WTC11 (cell line): Measurements from ENCODE around the gene LAMA5. TPM values are rescaled to one million over a fixed set of nuclear protein-coding genes. Genes with fewer than 3 reads are reported as not detected.

Experiments used
- ATAC-seq: fragments of 200-7000 bp; cut with Tn5 transposase; 2 replicates; pipeline ENCODE4 v1.10.0; 2021; ENCODE audit warnings: mild to moderate bottlenecking, moderate library complexity
- CTCF ChIA-PET: fragments of 300-600 bp; sonication (Branson Sonifier 250); formaldehyde crosslinking; loops from one replicate; lab custom pipeline; 2021; ENCODE audit warnings: antibody characterized with exemption; lab: Charles Lee
- POLR2A ChIA-PET: fragments of 350-600 bp; sonication (Branson Sonifier 250); formaldehyde crosslinking; loops from one replicate; lab custom pipeline; 2021; ENCODE audit warnings: antibody characterized with exemption; lab: Charles Lee
- DNase-seq: peaks from one replicate; pipeline ENCODE4 v3.0.0; 2021; ENCODE audit warnings: low spot score
- H3K27ac Mint-ChIP-seq: 2 replicates; pipeline ENCODE4 v1.8.0; 2021; ENCODE audit warnings: mixed read lengths
- H3K27me3 Mint-ChIP-seq: 2 replicates; pipeline ENCODE4 v1.8.0; 2021; ENCODE audit warnings: low read depth, mild to moderate bottlenecking, moderate library complexity, mixed read lengths
- H3K36me3 Mint-ChIP-seq: 2 replicates; pipeline ENCODE4 v1.8.0; 2021; ENCODE audit warnings: mixed read lengths
- H3K4me1 Mint-ChIP-seq: 2 replicates; pipeline ENCODE4 v1.8.0; 2022; ENCODE audit warnings: mixed read lengths
- H3K4me3 Mint-ChIP-seq: 2 replicates; pipeline ENCODE4 v1.8.0; 2021; ENCODE audit warnings: mild to moderate bottlenecking, moderate library complexity, mixed read lengths
- H3K9me3 Mint-ChIP-seq: 2 replicates; pipeline ENCODE4 v1.8.0; 2021; ENCODE audit warnings: mixed read lengths
- ATF1 ChIP-seq: sonication (generic); formaldehyde crosslinking; IDR thresholded peaks from 2 replicates; pipeline ENCODE4 v1.8.1; 2023; ENCODE audit warnings: mild to moderate bottlenecking, moderate library complexity, missing genetic modification reagents
- CBFB ChIP-seq: sonication (generic); formaldehyde crosslinking; IDR thresholded peaks from 2 replicates; pipeline ENCODE4 v1.8.1; 2022; ENCODE audit warnings: mild to moderate bottlenecking, low read depth, missing genetic modification reagents
- ESRRA ChIP-seq: sonication (generic); formaldehyde crosslinking; IDR thresholded peaks from 2 replicates; pipeline ENCODE4 v1.8.1; 2022; ENCODE audit warnings: mild to moderate bottlenecking, missing genetic modification reagents, borderline replicate concordance
- FOXJ3 ChIP-seq: sonication (generic); formaldehyde crosslinking; IDR thresholded peaks from 2 replicates; pipeline ENCODE4 v1.9.0; 2021; ENCODE audit warnings: missing genetic modification reagents, mild to moderate bottlenecking, borderline replicate concordance
- JAZF1 ChIP-seq: fragments of 250-450 bp; sonication (Bioruptor Pico); IDR thresholded peaks from 2 replicates; pipeline ENCODE4 v1.9.0; 2021; ENCODE audit warnings: moderate library complexity, mild to moderate bottlenecking, inconsistent platforms
- MYBL2 ChIP-seq: sonication (generic); formaldehyde crosslinking; IDR thresholded peaks from 2 replicates; pipeline ENCODE4 v1.8.1; 2023; ENCODE audit warnings: mild to moderate bottlenecking, moderate library complexity, missing genetic modification reagents
- OVOL2 ChIP-seq: fragments of 250-450 bp; sonication (Bioruptor Pico); IDR thresholded peaks from 2 replicates; pipeline ENCODE4 v1.9.0; 2021; ENCODE audit warnings: mild to moderate bottlenecking, borderline replicate concordance
- SMAD3 ChIP-seq: sonication (generic); formaldehyde crosslinking; IDR thresholded peaks from 2 replicates; pipeline ENCODE4 v1.8.0; 2022; ENCODE audit warnings: missing genetic modification reagents, mild to moderate bottlenecking, borderline replicate concordance
- SP1 ChIP-seq: sonication (generic); formaldehyde crosslinking; conservative IDR thresholded peaks from 2 replicates; pipeline ENCODE4 v1.8.1; 2022; ENCODE audit warnings: missing genetic modification reagents
- ZMAT4 ChIP-seq: fragments of 250-450 bp; sonication (Bioruptor Pico); IDR thresholded peaks from 2 replicates; pipeline ENCODE4 v1.9.0; 2021; ENCODE audit warnings: mild to moderate bottlenecking
- ZNF138 ChIP-seq: sonication (generic); formaldehyde crosslinking; conservative IDR thresholded peaks from 2 replicates; pipeline ENCODE4 v1.8.1; 2022; ENCODE audit warnings: mild to moderate bottlenecking, moderate library complexity, missing genetic modification reagents
- ZNF219 ChIP-seq: sonication (generic); formaldehyde crosslinking; IDR thresholded peaks from 2 replicates; pipeline ENCODE4 v1.8.0; 2023; ENCODE audit warnings: missing genetic modification reagents, mild to moderate bottlenecking, borderline replicate concordance
- ZNF281 ChIP-seq: sonication (generic); formaldehyde crosslinking; IDR thresholded peaks from 2 replicates; pipeline ENCODE4 v1.8.0; 2023; ENCODE audit warnings: mild to moderate bottlenecking, missing genetic modification reagents
- ZNF396 ChIP-seq: fragments of 250-450 bp; sonication (Bioruptor Pico); IDR thresholded peaks from 2 replicates; pipeline ENCODE4 v1.8.0; 2021; ENCODE audit warnings: mild to moderate bottlenecking, moderate library complexity, borderline replicate concordance
- ZNF671 ChIP-seq: fragments of 250-450 bp; sonication (Bioruptor Pico); IDR thresholded peaks from 2 replicates; pipeline ENCODE4 v1.8.0; 2021; ENCODE audit warnings: mild to moderate bottlenecking
- ZSCAN18 ChIP-seq: fragments of 250-450 bp; sonication (Bioruptor Pico); IDR thresholded peaks from 2 replicates; pipeline ENCODE4 v2.1.2; 2022; ENCODE audit warnings: mild to moderate bottlenecking, moderate library complexity
- total RNA-seq: library from RNA; stranded (reverse); gene quantifications from 3 replicates; pipeline ENCODE4 v1.2.3, GENCODE V29; 2021
- TF ChIP-seq, protein P1 (sequence below): sonication (generic); formaldehyde crosslinking; IDR thresholded peaks from 2 replicates; pipeline ENCODE4 v1.8.0; 2022; ENCODE audit warnings: mild to moderate bottlenecking, missing genetic modification reagents
- TF ChIP-seq, protein P2 (sequence below): fragments of 250-450 bp; sonication (Bioruptor Pico); IDR thresholded peaks from 2 replicates; pipeline ENCODE4 v1.9.0; 2021; ENCODE audit warnings: mild to moderate bottlenecking
- TF ChIP-seq, protein P3 (sequence below): sonication (generic); formaldehyde crosslinking; conservative IDR thresholded peaks from 2 replicates; pipeline ENCODE4 v1.8.1; 2022; ENCODE audit warnings: mild to moderate bottlenecking, missing genetic modification reagents

The LAMA5 gene
- total RNA-seq, 1 experiment from 2014 or later = 329 TPM

GRCh38 chr20:62403331-62403730 is 36.2 kb upstream of the LAMA5 start:
- ChIA-PET POLR2A (no interaction called here), CTCF (no interaction called here)
- TF ChIP-seq OVOL2 (CRISPR knock-in tag) (no peak), ESRRA (CRISPR knock-in tag) (no peak), CBFB (CRISPR knock-in tag) (no peak), ZNF671 (CRISPR knock-in tag) (no peak), ATF1 (no peak), JAZF1 (CRISPR knock-in tag) (no peak), SP1 (CRISPR knock-in tag) (no peak), ZNF219 (CRISPR knock-in tag) (no peak), ZMAT4 (CRISPR knock-in tag) (no peak), ZSCAN18 (CRISPR knock-in tag) (no peak), SMAD3 (CRISPR knock-in tag) (no peak), ZNF281 (CRISPR knock-in tag) (no peak), MYBL2 (CRISPR knock-in tag) (no peak), ZNF396 (CRISPR knock-in tag) (no peak)
- TF ChIP-seq, protein P1, sequence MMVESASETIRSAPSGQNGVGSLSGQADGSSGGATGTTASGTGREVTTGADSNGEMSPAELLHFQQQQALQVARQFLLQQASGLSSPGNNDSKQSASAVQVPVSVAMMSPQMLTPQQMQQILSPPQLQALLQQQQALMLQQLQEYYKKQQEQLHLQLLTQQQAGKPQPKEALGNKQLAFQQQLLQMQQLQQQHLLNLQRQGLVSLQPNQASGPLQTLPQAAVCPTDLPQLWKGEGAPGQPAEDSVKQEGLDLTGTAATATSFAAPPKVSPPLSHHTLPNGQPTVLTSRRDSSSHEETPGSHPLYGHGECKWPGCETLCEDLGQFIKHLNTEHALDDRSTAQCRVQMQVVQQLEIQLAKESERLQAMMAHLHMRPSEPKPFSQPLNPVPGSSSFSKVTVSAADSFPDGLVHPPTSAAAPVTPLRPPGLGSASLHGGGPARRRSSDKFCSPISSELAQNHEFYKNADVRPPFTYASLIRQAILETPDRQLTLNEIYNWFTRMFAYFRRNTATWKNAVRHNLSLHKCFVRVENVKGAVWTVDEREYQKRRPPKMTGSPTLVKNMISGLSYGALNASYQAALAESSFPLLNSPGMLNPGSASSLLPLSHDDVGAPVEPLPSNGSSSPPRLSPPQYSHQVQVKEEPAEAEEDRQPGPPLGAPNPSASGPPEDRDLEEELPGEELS (CRISPR knock-in tag) = no peak
- Mint-ChIP-seq H3K9me3 (no peaks in the 10 kb centered on the region), H3K36me3 (no peaks in the 10 kb centered on the region), H3K27ac (peak overlapping the region; percentile 63; the same call in 1 of the 2 replicates), H3K4me1 (peaks cover 15% of the 10 kb centered on the region), H3K27me3 (no peaks in the 10 kb centered on the region), H3K4me3 (no peak overlapping the region)
- no peak for DNase-seq
- ATAC-seq = no peak

GRCh38 chr20:62402456-62403150 is 35.5 kb upstream of the LAMA5 start:
- TF ChIP-seq ZNF281 (CRISPR knock-in tag) (no peak), ZSCAN18 (CRISPR knock-in tag) (no peak), ZNF138 (no peak), FOXJ3 (CRISPR knock-in tag) (no peak)
- TF ChIP-seq, protein P2, sequence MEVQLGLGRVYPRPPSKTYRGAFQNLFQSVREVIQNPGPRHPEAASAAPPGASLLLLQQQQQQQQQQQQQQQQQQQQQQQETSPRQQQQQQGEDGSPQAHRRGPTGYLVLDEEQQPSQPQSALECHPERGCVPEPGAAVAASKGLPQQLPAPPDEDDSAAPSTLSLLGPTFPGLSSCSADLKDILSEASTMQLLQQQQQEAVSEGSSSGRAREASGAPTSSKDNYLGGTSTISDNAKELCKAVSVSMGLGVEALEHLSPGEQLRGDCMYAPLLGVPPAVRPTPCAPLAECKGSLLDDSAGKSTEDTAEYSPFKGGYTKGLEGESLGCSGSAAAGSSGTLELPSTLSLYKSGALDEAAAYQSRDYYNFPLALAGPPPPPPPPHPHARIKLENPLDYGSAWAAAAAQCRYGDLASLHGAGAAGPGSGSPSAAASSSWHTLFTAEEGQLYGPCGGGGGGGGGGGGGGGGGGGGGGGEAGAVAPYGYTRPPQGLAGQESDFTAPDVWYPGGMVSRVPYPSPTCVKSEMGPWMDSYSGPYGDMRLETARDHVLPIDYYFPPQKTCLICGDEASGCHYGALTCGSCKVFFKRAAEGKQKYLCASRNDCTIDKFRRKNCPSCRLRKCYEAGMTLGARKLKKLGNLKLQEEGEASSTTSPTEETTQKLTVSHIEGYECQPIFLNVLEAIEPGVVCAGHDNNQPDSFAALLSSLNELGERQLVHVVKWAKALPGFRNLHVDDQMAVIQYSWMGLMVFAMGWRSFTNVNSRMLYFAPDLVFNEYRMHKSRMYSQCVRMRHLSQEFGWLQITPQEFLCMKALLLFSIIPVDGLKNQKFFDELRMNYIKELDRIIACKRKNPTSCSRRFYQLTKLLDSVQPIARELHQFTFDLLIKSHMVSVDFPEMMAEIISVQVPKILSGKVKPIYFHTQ (CRISPR knock-in tag) = no peak
- TF ChIP-seq, protein P3, sequence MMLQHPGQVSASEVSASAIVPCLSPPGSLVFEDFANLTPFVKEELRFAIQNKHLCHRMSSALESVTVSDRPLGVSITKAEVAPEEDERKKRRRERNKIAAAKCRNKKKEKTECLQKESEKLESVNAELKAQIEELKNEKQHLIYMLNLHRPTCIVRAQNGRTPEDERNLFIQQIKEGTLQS = no peak
- Mint-ChIP-seq H3K4me1 (peaks cover 15% of the 10 kb centered on the region), H3K4me3 (no peak overlapping the region), H3K9me3 (peaks cover 6% of the 10 kb centered on the region; the same call in 1 of the 2 replicates), H3K36me3 (no peaks in the 10 kb centered on the region), H3K27ac (no peak overlapping the region), H3K27me3 (no peaks in the 10 kb centered on the region)
- ChIA-PET CTCF (no interaction called here), POLR2A (no interaction called here)
- DNase-seq = no peak
- ATAC-seq = no peak
